HepG2 (cell line): ENCODE data around the gene GRK4. TPM values are rescaled to one million over a fixed set of nuclear protein-coding genes. Genes with fewer than 3 reads are reported as not detected.

Experiments used
- BATF2 ChIP-seq: sonication (generic); formaldehyde crosslinking; IDR thresholded peaks from 2 replicates; pipeline ENCODE4 v1.8.0; 2022; ENCODE audit warnings: mild to moderate bottlenecking, missing genetic modification reagents, moderate library complexity
- BHLHE40 ChIP-seq: IDR thresholded peaks from 2 replicates; pipeline ENCODE4 v1.6.1; 2011; ENCODE audit warnings: low read length, improper control_type of control experiment
- DMAP1 ChIP-seq: IDR thresholded peaks from 2 replicates; pipeline ENCODE4 v1.6.1; 2016
- FOXJ3 ChIP-seq: sonication (generic); formaldehyde crosslinking; IDR thresholded peaks from 2 replicates; pipeline ENCODE4 v1.4.0; 2020; ENCODE audit warnings: missing genetic modification reagents, mild to moderate bottlenecking, borderline replicate concordance
- GLMP ChIP-seq: sonication (generic); formaldehyde crosslinking; IDR thresholded peaks from 2 replicates; pipeline ENCODE4 v1.9.0; 2021; ENCODE audit warnings: missing genetic modification reagents, mild to moderate bottlenecking, borderline replicate concordance
- HNRNPUL1 ChIP-seq: fragments of 200-400 bp; formaldehyde crosslinking; IDR thresholded peaks from 2 replicates; pipeline ENCODE4 v1.6.1; 2017; ENCODE audit warnings: low read depth, mild to moderate bottlenecking, low read length, moderate library complexity
- PHF20 ChIP-seq: sonication (generic); formaldehyde crosslinking; IDR thresholded peaks from 2 replicates; pipeline ENCODE4 v1.5.0; 2020; ENCODE audit warnings: mild to moderate bottlenecking, missing genetic modification reagents
- PPARG ChIP-seq: conservative IDR thresholded peaks from 2 replicates; pipeline ENCODE4 v1.6.1; 2016; ENCODE audit warnings: missing biosample characterization, missing genetic modification reagents
- RBFOX2 ChIP-seq: fragments of 200-400 bp; formaldehyde crosslinking; IDR thresholded peaks from 2 replicates; pipeline ENCODE4 v1.6.1; 2017; ENCODE audit warnings: low read depth, mild to moderate bottlenecking, low read length
- TFAP4 ChIP-seq: sonication (generic); IDR thresholded peaks from 2 replicates; pipeline ENCODE4 v1.6.1; 2016; ENCODE audit warnings: low read depth, borderline replicate concordance
- TRAFD1 ChIP-seq: sonication (generic); formaldehyde crosslinking; IDR thresholded peaks from 2 replicates; pipeline ENCODE4 v1.5.1; 2020; ENCODE audit warnings: missing genetic modification reagents, mild to moderate bottlenecking, borderline replicate concordance
- ZBTB7A ChIP-seq: sonication (generic); formaldehyde crosslinking; IDR thresholded peaks from 2 replicates; pipeline ENCODE4 v1.8.0; 2022; ENCODE audit warnings: mild to moderate bottlenecking, missing genetic modification reagents
- ZHX2 ChIP-seq, 2 experiments: sonication (generic) in 1 of 2; formaldehyde crosslinking in 1 of 2; IDR thresholded peaks; 2 replicates each; pipeline versions ENCODE4 v1.6.1 to v1.9.0; 2014 to 2022; ENCODE audit warnings: antibody characterized with exemption in 1 of 2, borderline replicate concordance in 1 of 2, inconsistent platforms in 1 of 2, low read depth in 1 of 2, missing genetic modification reagents in 1 of 2
- ZNF136 ChIP-seq: sonication (generic); formaldehyde crosslinking; IDR thresholded peaks from 2 replicates; pipeline ENCODE4 v1.8.1; 2022; ENCODE audit warnings: low read depth, mild to moderate bottlenecking, moderate library complexity, missing genetic modification reagents
- ZNF17 ChIP-seq: sonication (generic); formaldehyde crosslinking; IDR thresholded peaks from 2 replicates; pipeline ENCODE4 v1.5.0; 2020; ENCODE audit warnings: mild to moderate bottlenecking, missing genetic modification reagents
- ZNF468 ChIP-seq: sonication (generic); formaldehyde crosslinking; IDR thresholded peaks from 2 replicates; pipeline ENCODE4 v1.8.0; 2022; ENCODE audit warnings: mild to moderate bottlenecking, moderate library complexity, missing genetic modification reagents
- ZNF670 ChIP-seq: sonication (generic); formaldehyde crosslinking; IDR thresholded peaks from 2 replicates; pipeline ENCODE4 v1.8.0; 2022; ENCODE audit warnings: mild to moderate bottlenecking, missing genetic modification reagents, borderline replicate concordance
- ZNF772 ChIP-seq: sonication (generic); formaldehyde crosslinking; IDR thresholded peaks from 2 replicates; pipeline ENCODE4 v1.5.0; 2020; ENCODE audit warnings: mild to moderate bottlenecking, missing genetic modification reagents
- polyA plus RNA-seq, 8 experiments: library from polyadenylated mRNA; depleted of rRNA in 3 of 8; stranded (reverse) in 7 of 8; unstranded in 1 of 8; fragments of >200 nt; fragmentation: Illumina TruSeq in 4 of 8; extraction: Trizol in 4 of 8; gene quantifications; 2 replicates each; pipeline versions ENCODE4 v1.2.1 to v1.2.3, GENCODE V29; 2011 to 2016; ENCODE audit warnings: low read depth in 4 of 8, missing spikeins in 1 of 8, mixed read lengths in 1 of 8; ENCODE audit not compliant: insufficient read depth in 1 of 8
- total RNA-seq, 5 experiments: library from RNA; depleted of rRNA; stranded (reverse); fragments of >200 nt; fragmentation: Illumina TruSeq; extraction: Trizol; gene quantifications; 2 replicates each; pipeline ENCODE4 v1.2.3, GENCODE V29; 2016; ENCODE audit warnings: low read depth in 1 of 5

GRK4 gene
- total and polyA plus RNA-seq, 2 of the 13 experiments (the other 11 are each of a cell fraction or from before 2014, with no cell fraction given): 1.8 to 2.0 TPM

- TF ChIP-seq ZBTB7A (CRISPR knock-in tag) (0 out of 2 replicates have a peak, but pooled peaks have one; percentile 25), BATF2 (no peak), ZNF772 (CRISPR knock-in tag) (peak; percentile 88), GLMP (CRISPR knock-in tag) (no peak), HNRNPUL1 (no peak), TFAP4 (no peak), PHF20 (CRISPR knock-in tag) (peak; percentile 81), ZNF136 (no peak), ZNF670 (no peak), BHLHE40 (peak; percentile 76), DMAP1 (CRISPR knock-in tag) (peak; percentile 54), ZHX2 (IDR thresholded peaks at IDR 0.05; ENCODE audit: low read depth) (peak; percentile 50; the same call in 1 of the 2 replicates), ZHX2 (CRISPR knock-in tag; IDR thresholded peaks at IDR 0.05; ENCODE audit: borderline replicate concordance) (no peak), FOXJ3 (CRISPR knock-in tag) (no peak), PPARG (CRISPR knock-in tag) (no peak), ZNF17 (CRISPR knock-in tag) (no peak), RBFOX2 (peak; percentile 88), TRAFD1 (CRISPR knock-in tag) (no peak), ZNF468 (CRISPR knock-in tag) (no peak)
These were observed 28.3 kb upstream of the GRK4 start (continued) for GRCh38 chr4:2934813-2935761.
